HepG2 (cell line): ENCODE results near the gene MMD2. TPM values are rescaled to one million over a fixed set of nuclear protein-coding genes. Genes with fewer than 3 reads are reported as not detected.

Source experiments
- ASH2L ChIP-seq: fragments of 300-600, 200-600 bp; sonication (generic); IDR thresholded peaks from 2 replicates; pipeline ENCODE4 v1.7.0; 2017; ENCODE audit warnings: low read depth, mild to moderate bottlenecking, moderate library complexity, mixed read lengths, low read length; ENCODE audit not compliant: insufficient read length
- CAMTA2 ChIP-seq: sonication (generic); formaldehyde crosslinking; IDR thresholded peaks from 2 replicates; pipeline ENCODE4 v1.4.0; 2020; ENCODE audit warnings: mild to moderate bottlenecking, missing genetic modification reagents, borderline replicate concordance
- EP300 ChIP-seq, 3 experiments: sonication (generic) in 1 of 3; formaldehyde crosslinking in 1 of 3; IDR thresholded peaks; 2 replicates each; pipeline versions ENCODE4 v1.5.1 to v1.6.1; 2011 to 2020; ENCODE audit warnings: low read depth in 2 of 3, low read length in 2 of 3, borderline replicate concordance in 1 of 3, improper control_type of control experiment in 1 of 3, mild to moderate bottlenecking in 1 of 3, missing genetic modification reagents in 1 of 3, moderate library complexity in 1 of 3
- HNF4G ChIP-seq, 2 experiments: sonication (generic) in 1 of 2; formaldehyde crosslinking in 1 of 2; IDR thresholded peaks; 2 replicates each; pipeline versions ENCODE4 v1.4.0 to v1.6.1; 2011 to 2020; ENCODE audit warnings: borderline replicate concordance in 2 of 2, low read depth in 2 of 2, mild to moderate bottlenecking in 2 of 2, low read length in 1 of 2, missing genetic modification reagents in 1 of 2, moderate library complexity in 1 of 2
- HNRNPLL ChIP-seq: fragments of 200-400 bp; formaldehyde crosslinking; IDR thresholded peaks from 2 replicates; pipeline ENCODE4 v1.6.1; 2017; ENCODE audit warnings: mild to moderate bottlenecking, low read depth, low read length; ENCODE audit not compliant: poor library complexity, severe bottlenecking
- PHF20 ChIP-seq: sonication (generic); formaldehyde crosslinking; IDR thresholded peaks from 2 replicates; pipeline ENCODE4 v1.5.0; 2020; ENCODE audit warnings: mild to moderate bottlenecking, missing genetic modification reagents
- POLR2AphosphoS2 ChIP-seq: IDR thresholded peaks from 2 replicates; pipeline ENCODE4 v1.6.1; 2011; ENCODE audit warnings: low read depth, low read length, improper control_type of control experiment
- RAD21 ChIP-seq: fragments of 450-650 bp; formaldehyde crosslinking; IDR thresholded peaks from 2 replicates; pipeline ENCODE4 v1.5.0; 2020; ENCODE audit warnings: mild to moderate bottlenecking
- SIX1 ChIP-seq: sonication (generic); formaldehyde crosslinking; IDR thresholded peaks from 2 replicates; pipeline ENCODE4 v1.4.0; 2020; ENCODE audit warnings: missing genetic modification reagents, borderline replicate concordance
- ZBTB39 ChIP-seq: sonication (generic); formaldehyde crosslinking; IDR thresholded peaks from 2 replicates; pipeline ENCODE4 v1.5.0; 2020; ENCODE audit warnings: missing genetic modification reagents
- ZFP41 ChIP-seq: sonication (generic); formaldehyde crosslinking; IDR thresholded peaks from 2 replicates; pipeline ENCODE4 v1.4.0; 2020; ENCODE audit warnings: mild to moderate bottlenecking, missing genetic modification reagents, borderline replicate concordance
- ZFYVE20 ChIP-seq: sonication (generic); formaldehyde crosslinking; IDR thresholded peaks from 2 replicates; pipeline ENCODE4 v1.8.0; 2023; ENCODE audit warnings: low read depth, mild to moderate bottlenecking, moderate library complexity, missing genetic modification reagents, borderline replicate concordance
- ZNF24 ChIP-seq: fragments of 450-650 bp; IDR thresholded peaks from 2 replicates; pipeline ENCODE4 v1.6.1; 2017; ENCODE audit warnings: antibody characterized with exemption, mild to moderate bottlenecking
- ZNF337 ChIP-seq: sonication (generic); formaldehyde crosslinking; IDR thresholded peaks from 2 replicates; pipeline ENCODE4 v1.5.1; 2020; ENCODE audit warnings: missing genetic modification reagents, low read depth, mild to moderate bottlenecking, borderline replicate concordance
- ZNF33A ChIP-seq: sonication (generic); formaldehyde crosslinking; IDR thresholded peaks from 2 replicates; pipeline ENCODE4 v1.5.1; 2020; ENCODE audit warnings: missing genetic modification reagents, mild to moderate bottlenecking, moderate library complexity, borderline replicate concordance
- ZNF569 ChIP-seq: sonication (generic); formaldehyde crosslinking; IDR thresholded peaks from 2 replicates; pipeline ENCODE4 v1.5.0; 2020; ENCODE audit warnings: mild to moderate bottlenecking, missing genetic modification reagents, moderate library complexity, borderline replicate concordance
- ZNF720 ChIP-seq: sonication (generic); formaldehyde crosslinking; IDR thresholded peaks from 2 replicates; pipeline ENCODE4 v1.4.0; 2020; ENCODE audit warnings: missing genetic modification reagents
- ZNF816 ChIP-seq: sonication (generic); formaldehyde crosslinking; IDR thresholded peaks from 2 replicates; pipeline ENCODE4 v1.8.0; 2022; ENCODE audit warnings: missing genetic modification reagents, mild to moderate bottlenecking, borderline replicate concordance
- ZNF883 ChIP-seq: sonication (generic); formaldehyde crosslinking; IDR thresholded peaks from 2 replicates; pipeline ENCODE4 v1.5.1; 2020; ENCODE audit warnings: mild to moderate bottlenecking, missing genetic modification reagents; ENCODE audit errors: not compliant biosample characterization
- ZSCAN31 ChIP-seq: sonication (generic); formaldehyde crosslinking; IDR thresholded peaks from 2 replicates; pipeline ENCODE4 v1.5.0; 2020; ENCODE audit warnings: low read depth, mild to moderate bottlenecking, missing genetic modification reagents
- polyA plus RNA-seq, 8 experiments: library from polyadenylated mRNA; depleted of rRNA in 3 of 8; stranded (reverse) in 7 of 8; unstranded in 1 of 8; fragments of >200 nt; fragmentation: Illumina TruSeq in 4 of 8; extraction: Trizol in 4 of 8; gene quantifications; 2 replicates each; pipeline versions ENCODE4 v1.2.1 to v1.2.3, GENCODE V29; 2011 to 2016; ENCODE audit warnings: low read depth in 4 of 8, missing spikeins in 1 of 8, mixed read lengths in 1 of 8; ENCODE audit not compliant: insufficient read depth in 1 of 8
- total RNA-seq, 5 experiments: library from RNA; depleted of rRNA; stranded (reverse); fragments of >200 nt; fragmentation: Illumina TruSeq; extraction: Trizol; gene quantifications; 2 replicates each; pipeline ENCODE4 v1.2.3, GENCODE V29; 2016; ENCODE audit warnings: low read depth in 1 of 5
- TF ChIP-seq, protein P1 (sequence below): IDR thresholded peaks from 2 replicates; pipeline ENCODE4 v1.6.1; 2012; ENCODE audit warnings: inconsistent platforms
- TF ChIP-seq, protein P2 (sequence below): sonication (generic); formaldehyde crosslinking; IDR thresholded peaks from 2 replicates; pipeline ENCODE4 v1.4.0; 2020; ENCODE audit warnings: missing genetic modification reagents, mild to moderate bottlenecking, borderline replicate concordance
- TF ChIP-seq, protein P3 (sequence below): IDR thresholded peaks from 2 replicates; pipeline ENCODE4 v1.6.1; 2016; ENCODE audit warnings: mild to moderate bottlenecking

MMD2 gene
- total and polyA plus RNA-seq, 2 of the 13 experiments (the other 11 are each of a cell fraction or from before 2014, with no cell fraction given) = not detected

- TF ChIP-seq ZSCAN31 (CRISPR knock-in tag) (no peak), ZNF816 (CRISPR knock-in tag) (no peak), HNRNPLL (no peak), ZFYVE20 (CRISPR knock-in tag) (no peak), ZBTB39 (no peak), ZNF337 (CRISPR knock-in tag) (no peak), SIX1 (CRISPR knock-in tag) (no peak), RAD21 (CRISPR knock-in tag) (peak; percentile 73), ZNF883 (CRISPR knock-in tag) (no peak), PHF20 (no peak), ZFP41 (no peak), EP300 (IDR thresholded peaks at IDR 0.05; ENCODE audit: low read depth in 2 of 2, low read length in 2 of 2) (no peak), EP300 (CRISPR knock-in tag; IDR thresholded peaks at IDR 0.05; ENCODE audit: borderline replicate concordance) (no peak), HNF4G (IDR thresholded peaks at IDR 0.05; ENCODE audit: borderline replicate concordance, low read depth, low read length) (no peak), HNF4G (CRISPR knock-in tag; IDR thresholded peaks at IDR 0.05; ENCODE audit: borderline replicate concordance, low read depth) (no peak), ZNF720 (CRISPR knock-in tag) (no peak), POLR2AphosphoS2 (no peak), CAMTA2 (CRISPR knock-in tag) (no peak), ZNF33A (CRISPR knock-in tag) (no peak), ASH2L (peak; percentile 19), ZNF24 (no peak), ZNF569 (CRISPR knock-in tag) (no peak)
- TF ChIP-seq, protein P1, sequence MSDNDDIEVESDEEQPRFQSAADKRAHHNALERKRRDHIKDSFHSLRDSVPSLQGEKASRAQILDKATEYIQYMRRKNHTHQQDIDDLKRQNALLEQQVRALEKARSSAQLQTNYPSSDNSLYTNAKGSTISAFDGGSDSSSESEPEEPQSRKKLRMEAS = peak; percentile 67
- TF ChIP-seq, protein P2, sequence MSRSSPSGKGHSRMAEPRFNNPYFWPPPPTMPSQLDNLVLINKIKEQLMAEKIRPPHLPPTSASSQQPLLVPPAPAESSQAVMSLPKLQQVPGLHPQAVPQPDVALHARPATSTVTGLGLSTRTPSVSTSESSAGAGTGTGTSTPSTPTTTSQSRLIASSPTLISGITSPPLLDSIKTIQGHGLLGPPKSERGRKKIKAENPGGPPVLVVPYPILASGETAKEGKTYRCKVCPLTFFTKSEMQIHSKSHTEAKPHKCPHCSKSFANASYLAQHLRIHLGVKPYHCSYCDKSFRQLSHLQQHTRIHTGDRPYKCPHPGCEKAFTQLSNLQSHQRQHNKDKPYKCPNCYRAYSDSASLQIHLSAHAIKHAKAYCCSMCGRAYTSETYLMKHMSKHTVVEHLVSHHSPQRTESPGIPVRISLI (CRISPR knock-in tag) = no peak
- TF ChIP-seq, protein P3, sequence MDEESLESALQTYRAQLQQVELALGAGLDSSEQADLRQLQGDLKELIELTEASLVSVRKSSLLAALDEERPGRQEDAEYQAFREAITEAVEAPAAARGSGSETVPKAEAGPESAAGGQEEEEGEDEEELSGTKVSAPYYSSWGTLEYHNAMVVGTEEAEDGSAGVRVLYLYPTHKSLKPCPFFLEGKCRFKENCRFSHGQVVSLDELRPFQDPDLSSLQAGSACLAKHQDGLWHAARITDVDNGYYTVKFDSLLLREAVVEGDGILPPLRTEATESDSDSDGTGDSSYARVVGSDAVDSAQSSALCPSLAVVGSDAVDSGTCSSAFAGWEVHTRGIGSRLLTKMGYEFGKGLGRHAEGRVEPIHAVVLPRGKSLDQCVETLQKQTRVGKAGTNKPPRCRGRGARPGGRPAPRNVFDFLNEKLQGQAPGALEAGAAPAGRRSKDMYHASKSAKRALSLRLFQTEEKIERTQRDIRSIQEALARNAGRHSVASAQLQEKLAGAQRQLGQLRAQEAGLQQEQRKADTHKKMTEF = 0 out of 2 replicates have a peak, but pooled peaks have one; percentile 29
These were observed 75.4 kb downstream of the MMD2 start, which contains the start of gene RADIL (continued) for GRCh38 chr7:4883372-4884144.
